IMR-90 (cell line): Measurements from ENCODE around the gene CPEB1. TPM values are rescaled to one million over a fixed set of nuclear protein-coding genes. Genes with fewer than 3 reads are reported as not detected.

Experiments
- ATAC-seq: fragments of 200-7000 bp; cut with Tn5 transposase; 2 replicates; pipeline ENCODE4 v1.9.1; 2020; ENCODE audit warnings: low read depth, mild to moderate bottlenecking, moderate library complexity
- BruUV-seq: library from RNA; stranded (reverse); fragments of 400-500 nt; replicated peaks from 2 replicates; lab custom pipeline; 2021; lab: Mats Ljungman, UMichigan
- CTCF ChIA-PET: fragments of 300-600 bp; formaldehyde crosslinking; extraction: SDS; loops from one replicate; lab custom pipeline; 2021; ENCODE audit warnings: antibody characterized with exemption; lab: Yijun Ruan, JAX
- POLR2A ChIA-PET: fragments of 300-600 bp; sonication (Branson Sonifier 250); formaldehyde crosslinking; loops from one replicate; lab custom pipeline; 2022; ENCODE audit warnings: antibody characterized with exemption; ENCODE audit not compliant: unreplicated experiment; lab: Charles Lee
- DNase-seq: peaks from one replicate; pipeline ENCODE4 v3.0.0; 2013
- H2AFZ ChIP-seq: replicated peaks from 2 replicates; pipeline ENCODE3; 2013; ENCODE audit warnings: low read length, mild to moderate bottlenecking; ENCODE audit not compliant: poor library complexity
- H2AK5ac ChIP-seq: 2 replicates; pipeline ENCODE4 v1.6.1; 2013; ENCODE audit warnings: low read depth, low read length, inconsistent platforms
- H2AK9ac ChIP-seq: replicated peaks from 2 replicates; pipeline ENCODE3; 2013; ENCODE audit warnings: mild to moderate bottlenecking, low read depth, low read length, moderate library complexity; ENCODE audit not compliant: poor library complexity
- H2BK120ac ChIP-seq: 2 replicates; pipeline ENCODE4 v1.6.1; 2013; ENCODE audit warnings: low read depth, low read length, inconsistent platforms
- H2BK15ac ChIP-seq: 3 replicates; pipeline ENCODE4 v1.6.1; 2013; ENCODE audit warnings: low read depth, low read length, inconsistent platforms
- H2BK20ac ChIP-seq: 2 replicates; pipeline ENCODE4 v1.6.1; 2013; ENCODE audit warnings: low read depth, mild to moderate bottlenecking, inconsistent platforms, low read length, moderate library complexity
- H2BK5ac ChIP-seq: 2 replicates; pipeline ENCODE4 v1.6.1; 2013; ENCODE audit warnings: mild to moderate bottlenecking, low read depth, low read length, inconsistent platforms; ENCODE audit not compliant: poor library complexity, severe bottlenecking
- H3K14ac ChIP-seq: replicated peaks from 2 replicates; pipeline ENCODE4 v1.6.1; 2013; ENCODE audit warnings: low read depth, low read length, inconsistent platforms
- H3K18ac ChIP-seq: 2 replicates; pipeline ENCODE4 v1.6.1; 2013; ENCODE audit warnings: low read depth, low read length, control low read depth
- H3K23ac ChIP-seq: 2 replicates; pipeline ENCODE4 v1.6.1; 2013; ENCODE audit warnings: low read depth, low read length, inconsistent platforms
- H3K27ac ChIP-seq: 2 replicates; pipeline ENCODE4 v1.5.1; 2013; ENCODE audit warnings: mild to moderate bottlenecking, control low read depth, low read length; ENCODE audit not compliant: insufficient read depth
- H3K27me3 ChIP-seq: 2 replicates; pipeline ENCODE4 v1.6.1; 2013; ENCODE audit warnings: low read length; ENCODE audit not compliant: control insufficient read depth, insufficient read depth
- H3K36me3 ChIP-seq: 2 replicates; pipeline ENCODE4 v1.6.1; 2013; ENCODE audit warnings: low read length, mixed read lengths; ENCODE audit not compliant: control insufficient read depth, insufficient read depth
- H3K4ac ChIP-seq: 2 replicates; pipeline ENCODE4 v1.6.1; 2013; ENCODE audit warnings: low read depth, low read length, inconsistent platforms
- H3K4me1 ChIP-seq: 2 replicates; pipeline ENCODE4 v1.6.1; 2013; ENCODE audit warnings: low read length, mixed read lengths; ENCODE audit not compliant: control insufficient read depth, insufficient read depth
- H3K4me2 ChIP-seq: 2 replicates; pipeline ENCODE4 v1.6.1; 2013; ENCODE audit warnings: low read depth, mild to moderate bottlenecking, control low read depth, low read length, moderate library complexity
- H3K4me3 ChIP-seq: 2 replicates; pipeline ENCODE4 v1.5.1; 2013; ENCODE audit warnings: low read depth, mild to moderate bottlenecking, control low read depth, low read length, moderate library complexity; ENCODE audit not compliant: insufficient read depth
- H3K56ac ChIP-seq: 2 replicates; pipeline ENCODE4 v1.6.1; 2013; ENCODE audit warnings: low read length, inconsistent platforms; ENCODE audit not compliant: insufficient read depth; ENCODE audit errors: extremely low read depth
- H3K79me1 ChIP-seq, 2 experiments: 2 replicates each; pipeline ENCODE4 v1.6.1; 2013; ENCODE audit warnings: low read length in 2 of 2, inconsistent platforms in 1 of 2, low read depth in 1 of 2
- H3K9ac ChIP-seq: 2 replicates; pipeline ENCODE4 v1.6.1; 2013; ENCODE audit warnings: low read depth, low read length, control low read depth
- H3K9me1 ChIP-seq: 2 replicates; pipeline ENCODE4 v1.6.1; 2013; ENCODE audit warnings: low read length, inconsistent platforms; ENCODE audit not compliant: insufficient read depth
- H3K9me3 ChIP-seq: 2 replicates; pipeline ENCODE4 v1.6.1; 2013; ENCODE audit warnings: low read length; ENCODE audit not compliant: control insufficient read depth, insufficient read depth
- H4K20me1 ChIP-seq: 2 replicates; pipeline ENCODE4 v1.6.1; 2013; ENCODE audit warnings: low read length, inconsistent platforms; ENCODE audit not compliant: insufficient read depth
- H4K5ac ChIP-seq: 2 replicates; pipeline ENCODE4 v1.6.1; 2013; ENCODE audit warnings: mild to moderate bottlenecking, low read depth, low read length, control low read depth
- H4K8ac ChIP-seq, 2 experiments: 2 replicates each; pipeline ENCODE4 v1.6.1; 2013; ENCODE audit warnings: low read depth in 2 of 2, low read length in 2 of 2, control low read depth in 1 of 2, inconsistent platforms in 1 of 2
- H4K91ac ChIP-seq: 2 replicates; pipeline ENCODE4 v1.6.1; 2013; ENCODE audit warnings: low read depth, low read length, inconsistent platforms; ENCODE audit not compliant: insufficient read depth
- BHLHE40 ChIP-seq: fragments of 150-350 bp; IDR thresholded peaks from 2 replicates; pipeline ENCODE4 v1.6.1; 2016; ENCODE audit warnings: mild to moderate bottlenecking, low read depth, low read length
- CEBPB ChIP-seq: IDR thresholded peaks from 2 replicates; pipeline ENCODE4 v1.6.1; 2012; ENCODE audit warnings: low read depth, low read length, improper control_type of control experiment
- CHD1 ChIP-seq: IDR thresholded peaks from 2 replicates; pipeline ENCODE4 v1.6.1; 2012; ENCODE audit warnings: low read depth, low read length, improper control_type of control experiment
- CTCF ChIP-seq: conservative IDR thresholded peaks from 2 replicates; pipeline ENCODE4 v1.5.1; 2012; ENCODE audit warnings: mild to moderate bottlenecking, low read depth, low read length, improper control_type of control experiment
- ELK1 ChIP-seq: fragments of 150-350 bp; IDR thresholded peaks from 2 replicates; pipeline ENCODE4 v1.6.1; 2016; ENCODE audit warnings: low read depth, mild to moderate bottlenecking, low read length, moderate library complexity, borderline replicate concordance
- FOS ChIP-seq: fragments of 150-350 bp; IDR thresholded peaks from 2 replicates; pipeline ENCODE4 v1.6.1; 2016; ENCODE audit warnings: low read depth, low read length
- MAFK ChIP-seq: IDR thresholded peaks from 2 replicates; pipeline ENCODE4 v1.6.1; 2012; ENCODE audit warnings: low read depth, low read length, improper control_type of control experiment
- MAZ ChIP-seq: IDR thresholded peaks from 2 replicates; pipeline ENCODE4 v1.6.1; 2012; ENCODE audit warnings: low read depth, mild to moderate bottlenecking, low read length, improper control_type of control experiment, moderate library complexity, borderline replicate concordance
- MXI1 ChIP-seq: IDR thresholded peaks from 2 replicates; pipeline ENCODE4 v1.6.1; 2012; ENCODE audit warnings: low read depth, mild to moderate bottlenecking, low read length, moderate library complexity, borderline replicate concordance
- NFE2L2 ChIP-seq: fragments of 150-350 bp; IDR thresholded peaks from 2 replicates; pipeline ENCODE4 v1.6.1; 2016; ENCODE audit warnings: low read depth, mild to moderate bottlenecking, low read length
- POLR2A ChIP-seq: IDR thresholded peaks from 2 replicates; pipeline ENCODE4 v1.6.1; 2012; ENCODE audit warnings: mild to moderate bottlenecking, low read depth, low read length
- RAD21 ChIP-seq: IDR thresholded peaks from 2 replicates; pipeline ENCODE4 v1.6.1; 2012; ENCODE audit warnings: low read length, improper control_type of control experiment
- RCOR1 ChIP-seq: IDR thresholded peaks from 2 replicates; pipeline ENCODE4 v1.6.1; 2012; ENCODE audit warnings: mild to moderate bottlenecking, low read length, improper control_type of control experiment; ENCODE audit not compliant: insufficient replicate concordance
- RFX5 ChIP-seq: IDR thresholded peaks from 2 replicates; pipeline ENCODE4 v1.8.0; 2012; ENCODE audit warnings: low read depth, mild to moderate bottlenecking, low read length, moderate library complexity
- SMC3 ChIP-seq: fragments of 150-350 bp; IDR thresholded peaks from 2 replicates; pipeline ENCODE4 v1.6.1; 2016; ENCODE audit warnings: low read depth, mild to moderate bottlenecking, antibody characterized with exemption, low read length, moderate library complexity
- USF2 ChIP-seq: fragments of 150-350 bp; IDR thresholded peaks from 2 replicates; pipeline ENCODE4 v1.6.1; 2017; ENCODE audit warnings: mild to moderate bottlenecking, antibody characterized with exemption, low read length, low read depth
- WGBS, 2 experiments: methylation state at CpG; one replicate each; pipeline versions ENCODE4 v1.1.5 to v1.1.7; 2013; ENCODE audit warnings: missing lambda C conversion rate in 2 of 2; ENCODE audit not compliant: insufficient read length in 1 of 2; ENCODE audit errors: extremely low coverage in 2 of 2; 5-methylcytosine and 5-hydroxymethylcytosine counted together
- dilution Hi-C: fragments of 300-500 bp; cut with HindIII; formaldehyde crosslinking; loops from one replicate; pipeline ENCODE4 v1.14.3; 2018; ENCODE audit warnings: low sequenced_read_pairs; ENCODE audit not compliant: unreplicated experiment
- in situ Hi-C: fragments of 300-500 bp; cut with MboI; formaldehyde crosslinking; loops from 3 replicates; pipeline ENCODE4 v1.14.3; 2019; ENCODE audit warnings: low sequenced_read_pairs, inconsistent platforms, mixed read lengths
- intact Hi-C: fragments of 100-400 bp; cut with micrococcal nuclease; formaldehyde crosslinking; loops from 2 replicates; pipeline ENCODE4 v1.10.0; 2022
- polyA plus RNA-seq, 3 experiments: library from polyadenylated mRNA; depleted of rRNA; stranded (reverse); fragments of >200 nt; gene quantifications; 2 replicates each; pipeline ENCODE4 v1.2.3, GENCODE V29; 2012; ENCODE audit warnings: low replicate concordance in 1 of 3
- total RNA-seq: library from RNA; depleted of rRNA; stranded (reverse); fragments of >200 nt; gene quantifications from 2 replicates; pipeline ENCODE4 v1.2.3, GENCODE V29; 2012

CPEB1 gene
- total and polyA plus RNA-seq, 2 of the 4 experiments (the other 2 are of a cell fraction): 8.9 to 12.5 TPM

- no peak overlapping the region for H2AFZ ChIP-seq
- ATAC-seq: no peak
- no peaks in the 10 kb centered on the region for H4K20me1 ChIP-seq
- no peak overlapping the region for H4K5ac ChIP-seq
- no peak overlapping the region for H3K9ac ChIP-seq
- H3K4ac ChIP-seq: no peak overlapping the region
- DNase-seq: no peak
- H2AK9ac ChIP-seq: no peak overlapping the region
- ChIA-PET CTCF (no interaction called here), POLR2A (no interaction called here)
- no peak overlapping the region for H3K27ac ChIP-seq
- H3K9me3 ChIP-seq: no peaks in the 10 kb centered on the region
- no peak overlapping the region for H2BK20ac ChIP-seq
- H4K8ac ChIP-seq: no peak overlapping the region
- no peak overlapping the region for H3K4me2 ChIP-seq
- in situ Hi-C loops: no loop called here
- H2AK5ac ChIP-seq: no peak overlapping the region
- H3K36me3 ChIP-seq: no peaks in the 10 kb centered on the region
- no CpG with 5 or more reads among the region's 2 CpGs for WGBS, 2 experiments
- no peak overlapping the region for H3K18ac ChIP-seq
- no peak overlapping the region for H2BK5ac ChIP-seq
- no peak overlapping the region for H3K14ac ChIP-seq
- intact Hi-C loops: no loop called here
- no peaks in the 10 kb centered on the region for H3K4me1 ChIP-seq
- H4K91ac ChIP-seq: no peak overlapping the region
- no peak for TF ChIP-seq ELK1
- no peak for TF ChIP-seq MAFK
- no peak for TF ChIP-seq RCOR1
- TF ChIP-seq POLR2A: no peak
- no peak for TF ChIP-seq MXI1
- no peak for TF ChIP-seq BHLHE40
- no peak for TF ChIP-seq NFE2L2
- TF ChIP-seq SMC3: no peak
- no peak for TF ChIP-seq FOS
- TF ChIP-seq MAZ: no peak
- TF ChIP-seq RAD21: no peak
- no peak for TF ChIP-seq CEBPB
- no peak for TF ChIP-seq CHD1
- TF ChIP-seq USF2: no peak
- TF ChIP-seq CTCF: no peak
- no peak for TF ChIP-seq RFX5
- H3K27me3 ChIP-seq: peaks cover 2% of the 10 kb centered on the region
- H3K4me3 ChIP-seq: no peak overlapping the region
- H2BK15ac ChIP-seq: no peak overlapping the region
- BruUV-seq: no TSS peak
- no peaks in the 10 kb centered on the region for H3K9me1 ChIP-seq
- no peaks in the 10 kb centered on the region for H3K79me1 ChIP-seq
- no peak overlapping the region for H3K56ac ChIP-seq
- H3K23ac ChIP-seq: no peak overlapping the region
- dilution Hi-C loops: no loop called here
- H2BK120ac ChIP-seq: no peak overlapping the region
Measured at GRCh38 chr15:82597815-82598214, 49.3 kb downstream of the CPEB1 start.
